NCI-H524 treated with DMSO at 0.1 percent for 48 hours (cell line): ENCODE measurements around the gene PTPN3.

Experiments
- DNase-seq: peaks from one replicate; lab custom pipeline; 2025; lab: John Stamatoyannopoulos, UW

Gene PTPN3

GRCh38 chr9:109477258-109478050, 20.7 kb downstream of the PTPN3 start:
- no peak for DNase-seq

- DNase-seq = no peak
Observed at GRCh38 chr9:109476642-109477257, 21.4 kb downstream of the PTPN3 start.

- no peak for DNase-seq
Observed at GRCh38 chr9:109475526-109475925, 22.6 kb downstream of the PTPN3 start.

GRCh38 chr9:109474944-109475343, 23.2 kb downstream of the PTPN3 start:
- no peak for DNase-seq

- no peak for DNase-seq
Observed at GRCh38 chr9:109474170-109474569, 23.9 kb downstream of the PTPN3 start.

GRCh38 chr9:109473329-109473728, 24.8 kb downstream of the PTPN3 start:
- no peak for DNase-seq

GRCh38 chr9:109471475-109472393, 26.4 kb downstream of the PTPN3 start:
- DNase-seq = no peak

GRCh38 chr9:109469646-109470358, 28.3 kb downstream of the PTPN3 start:
- no peak for DNase-seq

GRCh38 chr9:109468927-109469326, 29.2 kb downstream of the PTPN3 start:
- DNase-seq = no peak

GRCh38 chr9:109467936-109468335, 30.2 kb downstream of the PTPN3 start:
- no peak for DNase-seq

GRCh38 chr9:109466623-109467590, 31.2 kb downstream of the PTPN3 start:
- DNase-seq = no peak

GRCh38 chr9:109463924-109464625, 34.0 kb downstream of the PTPN3 start:
- no peak for DNase-seq

- DNase-seq = no peak
Observed at GRCh38 chr9:109460576-109460975, 37.5 kb downstream of the PTPN3 start.

- DNase-seq = no peak
Observed at GRCh38 chr9:109459423-109459822, 38.7 kb downstream of the PTPN3 start.

GRCh38 chr9:109458453-109459211, 39.5 kb downstream of the PTPN3 start:
- DNase-seq = no peak

- no peak for DNase-seq
Observed at GRCh38 chr9:109456811-109457210, 41.3 kb downstream of the PTPN3 start.

- no peak for DNase-seq
Observed at GRCh38 chr9:109455861-109456260, 42.2 kb downstream of the PTPN3 start.

- DNase-seq = no peak
Observed at GRCh38 chr9:109455391-109455790, 42.7 kb downstream of the PTPN3 start.

GRCh38 chr9:109454601-109455155, 43.4 kb downstream of the PTPN3 start:
- no peak for DNase-seq
